Endothelial cell of umbilical vein (primary cell): ENCODE measurements around the gene HEBP1. TPM values are rescaled to one million over a fixed set of nuclear protein-coding genes. Genes with fewer than 3 reads are reported as not detected.

Experiments used
- BruUV-seq: library from RNA; stranded (reverse); fragments of 400-500 nt; replicated peaks from 2 replicates; lab custom pipeline; 2021; lab: Mats Ljungman, UMichigan
- CTCF ChIA-PET: fragments of 300-600, 350-600 bp; sonication (Branson Sonifier 250); formaldehyde crosslinking; loops from one replicate; lab custom pipeline; 2021; ENCODE audit warnings: antibody characterized with exemption, inconsistent platforms; lab: Charles Lee
- POLR2A ChIA-PET: fragments of 300-600, 350-600 bp; sonication (Branson Sonifier 250); formaldehyde crosslinking; loops from one replicate; lab custom pipeline; 2021; ENCODE audit warnings: antibody characterized with exemption, inconsistent platforms; lab: Charles Lee
- DNase-seq: peaks from one replicate; pipeline ENCODE4 v3.0.0-alpha.2; 2011; ENCODE audit warnings: low read depth, low spot score
- FAIRE-seq: peaks from 2 replicates; lab custom pipeline; 2011; peaks lifted over from hg19 to GRCh38; lab: Jason Lieb, UNC
- H2AFZ ChIP-seq: 2 replicates; pipeline ENCODE4 v1.6.0; 2012; ENCODE audit warnings: low read depth, low read length, control low read depth, inconsistent platforms
- H3K27ac ChIP-seq: 2 replicates; pipeline ENCODE4 v1.5.1; 2011; ENCODE audit warnings: low read depth, mild to moderate bottlenecking, control low read depth, low read length, moderate library complexity; ENCODE audit not compliant: insufficient read depth
- H3K27me3 ChIP-seq, 2 experiments: 2 replicates each; pipeline versions ENCODE4 v1.6.0 to v1.6.1; 2011; ENCODE audit warnings: low read length in 2 of 2, mixed read lengths in 1 of 2; ENCODE audit not compliant: control insufficient read depth in 2 of 2, insufficient read depth in 2 of 2
- H3K36me3 ChIP-seq, 2 experiments: 2 replicates in 1 of 2; 3 replicates in 1 of 2; pipeline ENCODE4 v1.5.1; 2011; ENCODE audit warnings: low read length in 2 of 2, mild to moderate bottlenecking in 1 of 2, moderate library complexity in 1 of 2; ENCODE audit not compliant: control insufficient read depth in 2 of 2, insufficient read depth in 2 of 2; ENCODE audit errors: extremely low read depth in 1 of 2
- H3K4me1 ChIP-seq: 3 replicates; pipeline ENCODE4 v1.5.1; 2011; ENCODE audit warnings: mild to moderate bottlenecking, low read length; ENCODE audit not compliant: control insufficient read depth, insufficient read depth; ENCODE audit errors: extremely low read depth
- H3K4me2 ChIP-seq: 2 replicates; pipeline ENCODE4 v1.6.1; 2011; ENCODE audit warnings: low read length, control low read depth, mixed read lengths; ENCODE audit not compliant: insufficient read depth
- H3K4me3 ChIP-seq, 3 experiments: fragments of 200-600 bp in 1 of 3; sonication (generic), shearing (Covaris generic) in 1 of 3; replicated peaks in 1 of 3; 2 replicates each; pipeline ENCODE4 v1.5.1; 2011 to 2016; ENCODE audit warnings: control low read depth in 3 of 3, low read length in 3 of 3, mild to moderate bottlenecking in 2 of 3, inconsistent platforms in 1 of 3, low read depth in 1 of 3, moderate library complexity in 1 of 3; ENCODE audit not compliant: insufficient read depth in 1 of 3
- H3K79me2 ChIP-seq: 2 replicates; pipeline ENCODE4 v1.6.0; 2012; ENCODE audit warnings: low read length, inconsistent platforms; ENCODE audit not compliant: control insufficient read depth, insufficient read depth
- H3K9ac ChIP-seq: replicated peaks from 2 replicates; pipeline ENCODE3; 2011; ENCODE audit warnings: low read length, control low read depth; ENCODE audit not compliant: insufficient read depth; ENCODE audit errors: extremely low read depth
- H3K9me1 ChIP-seq: replicated peaks from 3 replicates; pipeline ENCODE4 v1.6.0; 2011; ENCODE audit warnings: mild to moderate bottlenecking, low read length; ENCODE audit not compliant: control insufficient read depth, insufficient read depth; ENCODE audit errors: extremely low read depth
- H3K9me3 ChIP-seq: replicated peaks from 2 replicates; pipeline ENCODE4 v1.5.1; 2012; ENCODE audit warnings: low read length, inconsistent platforms; ENCODE audit not compliant: control insufficient read depth, insufficient read depth
- H4K20me1 ChIP-seq: replicated peaks from 2 replicates; pipeline ENCODE3; 2011; ENCODE audit warnings: mild to moderate bottlenecking, low read length; ENCODE audit not compliant: control insufficient read depth, insufficient read depth; ENCODE audit errors: extremely low read depth
- EZH2 ChIP-seq: IDR thresholded peaks from 2 replicates; pipeline ENCODE4 v1.6.1; 2012; ENCODE audit warnings: borderline replicate concordance, low read depth, mild to moderate bottlenecking, moderate library complexity, low read length, inconsistent platforms; ENCODE audit not compliant: severe bottlenecking
- FOS ChIP-seq: IDR thresholded peaks from 2 replicates; pipeline ENCODE4 v1.6.1; 2011; ENCODE audit warnings: mild to moderate bottlenecking, low read length, moderate library complexity, borderline replicate concordance; ENCODE audit not compliant: insufficient read depth
- GATA2 ChIP-seq: IDR thresholded peaks from 2 replicates; pipeline ENCODE4 v1.7.0; 2011; ENCODE audit warnings: low read depth, mild to moderate bottlenecking, moderate library complexity, mixed read lengths, low read length; ENCODE audit not compliant: insufficient read length, insufficient read depth
- JUN ChIP-seq: IDR thresholded peaks from 2 replicates; pipeline ENCODE4 v1.6.1; 2011; ENCODE audit warnings: borderline replicate concordance, low read depth; ENCODE audit not compliant: insufficient read length, insufficient read depth
- MYC ChIP-seq: IDR thresholded peaks from one replicate; pipeline ENCODE4 v1.6.1; 2011; ENCODE audit warnings: mild to moderate bottlenecking, low read depth, low read length
- POLR2A ChIP-seq: IDR thresholded peaks from 2 replicates; pipeline ENCODE4 v1.6.1; 2012; ENCODE audit warnings: low read depth, mild to moderate bottlenecking, control low read depth, low read length
- POLR2AphosphoS5 ChIP-seq: IDR thresholded peaks from 2 replicates; pipeline ENCODE4 v1.6.1; 2012; ENCODE audit warnings: low read depth, mild to moderate bottlenecking, control low read depth, low read length, moderate library complexity; ENCODE audit not compliant: insufficient read depth
- dilution Hi-C: fragments of 300-500 bp; cut with MboI; formaldehyde crosslinking; loops from one replicate; pipeline ENCODE4 v1.15.0; 2019; ENCODE audit warnings: low sequenced_read_pairs; ENCODE audit not compliant: extremely low pct_ligation_motif_present
- intact Hi-C: fragments of 100-400 bp; cut with micrococcal nuclease; formaldehyde crosslinking; loops from one replicate; pipeline ENCODE4 v1.10.0; 2022
- polyA plus RNA-seq, 4 experiments: library from polyadenylated mRNA; depleted of rRNA in 3 of 4; stranded (reverse) in 3 of 4; unstranded in 1 of 4; fragments of >200 nt; gene quantifications; 2 replicates each; pipeline versions ENCODE4 v1.2.1 to v1.2.3, GENCODE V29; 2011 to 2012; ENCODE audit warnings: missing spikeins in 1 of 4
- total RNA-seq: library from RNA; stranded (reverse); gene quantifications from 2 replicates; pipeline ENCODE4 v1.2.3, GENCODE V29; 2021
- TF ChIP-seq, protein P1 (sequence below): IDR thresholded peaks from 2 replicates; pipeline ENCODE4 v1.6.1; 2011; ENCODE audit not compliant: insufficient read depth, insufficient read length
- TF ChIP-seq, protein P2 (sequence below), 2 donors: IDR thresholded peaks; 1 replicate in 1 of 2; 2 replicates in 1 of 2; pipeline ENCODE4 v1.5.1; 2011; ENCODE audit warnings: low read length in 2 of 2, mild to moderate bottlenecking in 2 of 2, moderate library complexity in 2 of 2, control low read depth in 1 of 2, inconsistent platforms in 1 of 2, low read depth in 1 of 2; ENCODE audit not compliant: insufficient read depth in 1 of 2; ENCODE audit errors: extremely low read depth in 1 of 2

HEBP1 gene
- total and polyA plus RNA-seq, 2 donors (not counting 3 experiments of a cell fraction or from before 2014, with no cell fraction given) = 23.1 to 59.5 TPM

DNA sequence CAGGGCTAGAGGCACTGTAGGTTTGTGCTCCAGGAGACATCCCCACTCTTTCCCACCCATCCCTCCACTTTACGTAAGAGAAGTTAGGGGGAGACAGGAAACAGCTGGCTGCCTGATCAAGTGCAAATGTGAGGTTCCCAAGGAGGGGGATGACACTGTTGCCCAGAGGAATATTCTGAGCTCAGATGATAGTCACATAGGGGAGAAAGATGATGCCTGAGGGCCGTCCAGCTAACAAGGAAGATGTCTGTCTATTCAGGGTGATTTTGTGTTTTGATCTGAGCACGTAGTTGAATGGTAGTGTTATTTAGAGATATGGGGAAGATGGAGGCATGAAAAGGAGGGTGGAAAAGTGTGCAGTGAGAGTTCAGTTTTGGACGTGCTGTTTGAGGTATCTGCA is 34.2 kb downstream of the HEBP1 start:
- peaks cover 0 to 3% of the 10 kb centered on the region in 2 experiments for H3K36me3 ChIP-seq
- BruUV-seq = no TSS peak
- H3K9me1 ChIP-seq = no peaks in the 10 kb centered on the region
- CTCF ChIA-PET = no interaction called here
- no peak overlapping the region for H3K9ac ChIP-seq
- no peak overlapping the region for H3K4me3 ChIP-seq
- H3K9me3 ChIP-seq = no peaks in the 10 kb centered on the region
- H2AFZ ChIP-seq = no peak overlapping the region
- no peak for FAIRE-seq
- intact Hi-C loops = no loop called here
- dilution Hi-C loops = no loop called here
- no peaks in the 10 kb centered on the region for H4K20me1 ChIP-seq
- H3K4me2 ChIP-seq = no peak overlapping the region
- no peaks in the 10 kb centered on the region for H3K27me3 ChIP-seq
- H3K79me2 ChIP-seq = no peaks in the 10 kb centered on the region
- no peak overlapping the region for H3K27ac ChIP-seq
- TF ChIP-seq EZH2 (no peak), FOS (no peak), POLR2AphosphoS5 (no peak), POLR2A (no peak), MYC (no peak), JUN (no peak), GATA2 (no peak)
- TF ChIP-seq, protein P1, sequence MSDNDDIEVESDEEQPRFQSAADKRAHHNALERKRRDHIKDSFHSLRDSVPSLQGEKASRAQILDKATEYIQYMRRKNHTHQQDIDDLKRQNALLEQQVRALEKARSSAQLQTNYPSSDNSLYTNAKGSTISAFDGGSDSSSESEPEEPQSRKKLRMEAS = no peak
- TF ChIP-seq, protein P2, sequence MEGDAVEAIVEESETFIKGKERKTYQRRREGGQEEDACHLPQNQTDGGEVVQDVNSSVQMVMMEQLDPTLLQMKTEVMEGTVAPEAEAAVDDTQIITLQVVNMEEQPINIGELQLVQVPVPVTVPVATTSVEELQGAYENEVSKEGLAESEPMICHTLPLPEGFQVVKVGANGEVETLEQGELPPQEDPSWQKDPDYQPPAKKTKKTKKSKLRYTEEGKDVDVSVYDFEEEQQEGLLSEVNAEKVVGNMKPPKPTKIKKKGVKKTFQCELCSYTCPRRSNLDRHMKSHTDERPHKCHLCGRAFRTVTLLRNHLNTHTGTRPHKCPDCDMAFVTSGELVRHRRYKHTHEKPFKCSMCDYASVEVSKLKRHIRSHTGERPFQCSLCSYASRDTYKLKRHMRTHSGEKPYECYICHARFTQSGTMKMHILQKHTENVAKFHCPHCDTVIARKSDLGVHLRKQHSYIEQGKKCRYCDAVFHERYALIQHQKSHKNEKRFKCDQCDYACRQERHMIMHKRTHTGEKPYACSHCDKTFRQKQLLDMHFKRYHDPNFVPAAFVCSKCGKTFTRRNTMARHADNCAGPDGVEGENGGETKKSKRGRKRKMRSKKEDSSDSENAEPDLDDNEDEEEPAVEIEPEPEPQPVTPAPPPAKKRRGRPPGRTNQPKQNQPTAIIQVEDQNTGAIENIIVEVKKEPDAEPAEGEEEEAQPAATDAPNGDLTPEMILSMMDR (IDR thresholded peaks at IDR 0.05; ENCODE audit: extremely low read depth in 1 of 2, insufficient read depth in 1 of 2, low read depth in 1 of 2, low read length in 2 of 2) = no peak
- no peak for DNase-seq
- H3K4me1 ChIP-seq = no peaks in the 10 kb centered on the region
- POLR2A ChIA-PET = no interaction called here
